GM18870 (cell line): ENCODE data around the gene RPL10.

Experiments
- ATAC-seq: cut with Tn5 transposase; IDR thresholded peaks from one replicate; pipeline ENCODE4 v1.9.1; 2021; ENCODE audit warnings: moderate library complexity; ENCODE audit not compliant: unreplicated experiment

The RPL10 gene

DNA sequence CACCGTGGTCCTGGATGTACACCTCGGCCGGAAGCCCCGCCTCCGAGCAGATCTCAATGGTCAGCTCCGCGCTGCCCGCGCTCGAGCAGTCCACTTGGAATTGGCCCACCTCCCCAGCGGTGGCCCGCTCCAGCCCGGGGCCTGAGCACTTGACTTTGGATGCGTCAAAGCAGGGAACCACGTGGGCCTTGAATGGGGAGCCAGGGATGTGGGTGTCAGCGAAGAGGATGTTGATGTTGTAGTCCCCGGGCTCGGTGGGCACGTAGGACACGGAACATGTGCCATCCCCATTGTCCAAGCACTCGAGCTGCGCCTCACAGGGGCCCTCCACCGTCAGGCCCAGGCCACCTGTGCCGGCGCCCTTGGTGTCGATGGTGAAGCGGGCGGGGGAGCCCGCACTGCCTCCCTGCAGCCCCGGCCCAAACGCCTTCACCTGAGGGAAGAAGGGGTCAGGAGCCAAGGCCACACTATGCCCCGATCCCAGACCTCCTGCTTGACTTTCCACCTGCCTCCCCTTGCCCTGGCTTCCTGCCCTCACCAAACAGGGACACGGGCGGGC lies 37.9 kb upstream of the RPL10 start:
- no peak for ATAC-seq

DNA sequence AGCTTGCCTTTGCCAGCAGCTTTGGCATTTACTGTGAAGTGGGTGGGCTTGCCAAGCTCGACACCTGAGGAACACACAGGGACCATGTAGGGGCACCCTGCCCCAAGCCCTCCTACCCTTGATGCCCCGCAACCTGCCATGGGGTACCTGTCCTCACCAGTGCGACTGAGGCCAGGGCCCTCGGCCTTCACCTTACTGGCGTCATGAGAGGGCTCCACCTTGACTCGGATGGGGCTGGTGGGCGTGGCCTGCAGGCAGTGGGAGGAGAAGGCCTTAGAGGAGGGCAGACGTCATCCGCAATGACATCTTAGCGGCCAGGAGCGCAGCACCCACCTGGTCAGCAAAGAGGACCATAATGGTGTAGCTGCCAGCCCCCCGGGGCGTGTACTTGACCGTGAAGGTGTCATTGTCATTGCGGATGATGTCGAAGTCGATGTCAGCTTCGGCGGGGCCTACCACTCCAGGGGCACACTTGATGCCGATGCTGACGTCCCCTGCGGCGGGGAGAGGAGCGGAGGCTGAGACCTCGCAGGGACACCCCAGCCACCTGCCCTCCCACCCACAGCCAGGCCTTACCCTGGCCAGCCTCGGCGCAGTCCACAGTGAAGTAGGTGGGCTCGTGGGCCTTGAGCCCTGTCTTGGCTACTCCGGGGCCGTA lies 36.0 kb upstream of the RPL10 start:
- no peak for ATAC-seq

DNA sequence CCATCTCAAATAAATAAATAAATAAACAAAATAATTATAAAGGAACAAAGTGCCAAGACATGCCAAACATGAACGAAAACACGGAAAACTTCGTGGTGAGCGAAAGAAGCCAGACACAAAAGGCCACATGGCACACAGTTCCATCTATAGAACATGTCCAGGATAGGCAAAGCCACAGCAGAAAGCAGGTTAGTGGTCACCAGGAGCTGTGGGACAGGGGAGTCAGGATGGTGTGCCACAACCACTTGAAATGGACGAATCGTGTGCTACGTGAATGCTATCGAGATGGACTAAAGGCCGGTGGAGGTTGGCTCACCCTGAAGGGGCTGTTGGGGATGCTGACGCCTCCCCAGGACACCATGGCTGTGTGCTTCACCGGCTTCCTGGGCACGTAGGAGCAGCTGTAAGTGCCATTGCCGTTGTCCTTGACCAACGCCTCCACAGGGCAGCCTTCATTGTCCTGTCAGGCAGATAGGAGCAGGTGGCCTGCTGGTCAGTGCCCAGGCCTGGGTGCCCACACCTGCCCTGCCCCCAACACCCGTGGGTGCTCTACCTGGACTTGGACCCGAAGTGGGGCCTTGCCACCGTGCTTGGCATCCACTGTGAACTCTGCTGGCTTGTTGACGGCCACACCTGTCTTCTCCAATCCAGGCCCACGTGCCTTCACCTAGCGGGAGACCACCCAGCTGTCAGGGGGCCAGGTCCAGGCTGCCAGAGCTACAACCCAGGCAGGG lies 34.3 kb upstream of the RPL10 start:
- no peak for ATAC-seq

DNA sequence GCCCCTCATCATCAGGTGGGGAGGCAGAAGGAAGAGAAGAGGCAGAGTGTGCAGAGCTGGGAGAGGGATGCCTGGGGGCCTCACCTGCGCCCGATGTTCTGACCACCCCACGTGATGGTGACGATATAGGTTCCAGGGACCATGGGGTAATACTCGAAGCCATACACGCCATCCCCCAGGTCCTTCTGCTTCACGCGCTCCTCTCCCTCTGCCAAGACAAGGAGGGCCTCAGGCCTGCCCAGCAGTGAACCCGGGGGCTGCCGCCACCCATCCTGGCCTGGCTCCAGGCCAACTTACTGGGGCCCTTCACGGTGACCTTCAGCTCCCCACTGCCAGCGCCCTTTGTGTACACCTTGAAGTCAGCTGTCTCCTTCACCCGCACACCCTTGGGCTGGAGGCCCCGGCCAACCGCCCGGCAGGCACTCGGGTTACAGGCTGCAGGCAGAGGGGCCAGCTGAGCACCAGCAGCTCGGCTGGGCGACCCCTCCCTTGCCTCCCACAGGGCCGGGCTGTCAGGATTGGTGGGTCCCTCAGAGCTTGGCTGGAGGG lies 33.1 kb upstream of the RPL10 start:
- no peak for ATAC-seq

DNA sequence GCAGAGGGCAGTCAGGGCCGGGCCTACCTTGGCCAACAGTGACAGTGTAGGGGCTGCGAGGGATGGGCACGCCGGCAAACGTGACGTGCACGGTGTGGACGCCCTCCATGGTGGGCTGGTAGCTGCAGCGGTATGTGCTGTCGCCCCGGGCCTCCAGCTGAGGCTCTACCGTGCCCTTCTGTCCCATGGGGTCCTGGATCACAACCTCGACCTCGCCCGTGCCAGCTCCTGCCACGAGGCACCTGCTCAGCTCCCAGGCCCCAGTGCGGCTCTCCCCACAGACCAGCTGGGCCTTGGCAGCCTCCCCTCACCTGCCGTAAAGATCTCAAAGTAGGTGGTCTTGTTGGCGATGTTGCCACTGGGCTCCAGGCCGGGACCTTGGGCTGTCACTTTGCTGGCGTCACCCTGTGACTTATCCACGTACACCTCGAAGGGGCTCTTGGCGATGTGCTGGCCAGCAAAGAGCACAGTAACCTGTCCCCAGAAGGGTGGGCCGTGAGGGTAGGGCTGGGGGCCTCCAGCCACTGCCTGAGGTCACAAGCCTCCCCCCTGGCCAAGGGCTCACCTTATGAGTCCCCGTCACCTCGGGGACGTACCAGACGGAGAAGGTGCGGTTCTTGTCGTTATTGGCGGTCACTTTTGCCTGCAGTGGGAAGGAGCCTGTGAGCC lies 32.0 kb upstream of the RPL10 start:
- no peak for ATAC-seq

DNA sequence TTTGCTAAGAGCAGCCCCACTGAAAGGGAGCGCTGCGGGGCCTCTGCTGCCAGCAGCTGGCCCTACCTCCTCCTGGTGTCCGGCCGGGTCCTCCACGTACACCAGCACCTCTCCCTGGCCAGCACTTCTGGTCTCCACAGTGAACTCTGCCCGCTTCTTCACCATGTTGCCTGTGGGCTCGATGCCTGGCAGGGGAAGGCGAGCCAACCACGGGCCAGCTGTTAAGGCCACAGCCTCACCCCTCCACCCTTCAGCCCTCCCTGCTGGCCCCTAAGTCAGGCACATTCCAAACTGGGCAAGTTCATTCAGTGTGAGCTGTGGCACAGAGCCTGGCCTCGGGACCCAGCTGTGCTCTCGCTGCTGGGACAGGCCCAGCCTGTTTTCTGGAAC lies 31.5 kb upstream of the RPL10 start:
- ATAC-seq: no peak

DNA sequence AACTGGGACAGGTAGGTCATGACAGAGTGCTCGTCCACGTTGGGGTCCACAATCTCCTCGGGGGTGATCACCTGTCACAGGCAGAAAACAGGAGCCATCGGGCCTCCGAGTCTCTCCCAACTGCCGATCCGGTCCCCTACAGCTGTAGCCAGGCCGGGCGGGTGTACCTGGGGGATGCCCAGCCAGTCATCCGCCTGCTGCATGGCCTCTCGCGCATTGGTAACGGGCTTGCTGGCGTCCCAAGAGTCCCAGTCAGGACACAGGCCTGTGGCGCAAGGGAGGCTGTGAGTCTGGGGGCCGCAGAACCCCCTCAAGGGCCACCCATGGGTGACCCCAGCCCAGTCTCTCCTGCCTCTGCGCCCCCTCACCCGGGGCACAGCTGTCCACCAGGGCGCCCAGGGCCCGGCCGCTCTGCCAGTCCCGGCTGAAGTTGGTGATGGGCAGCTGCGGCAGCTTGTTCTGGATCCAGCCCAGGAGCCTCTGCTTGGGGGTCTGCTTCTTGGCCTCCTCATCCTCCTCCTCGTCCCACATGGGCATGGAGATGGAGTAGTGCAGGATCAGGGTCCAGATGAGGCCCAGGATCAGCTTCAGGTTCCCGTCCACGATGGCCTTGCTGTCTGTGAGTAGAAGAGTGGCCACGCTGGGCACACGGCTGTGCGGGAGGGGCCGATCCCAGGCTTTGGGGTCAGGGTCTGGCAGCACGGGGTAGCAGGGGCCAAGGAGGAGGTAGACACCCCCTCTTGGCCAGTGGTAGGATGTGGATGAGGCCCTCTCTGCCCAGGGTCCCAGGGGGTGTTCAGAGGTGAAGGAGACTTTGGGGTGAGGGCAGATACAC lies 30.5 kb upstream of the RPL10 start:
- ATAC-seq: no peak

DNA sequence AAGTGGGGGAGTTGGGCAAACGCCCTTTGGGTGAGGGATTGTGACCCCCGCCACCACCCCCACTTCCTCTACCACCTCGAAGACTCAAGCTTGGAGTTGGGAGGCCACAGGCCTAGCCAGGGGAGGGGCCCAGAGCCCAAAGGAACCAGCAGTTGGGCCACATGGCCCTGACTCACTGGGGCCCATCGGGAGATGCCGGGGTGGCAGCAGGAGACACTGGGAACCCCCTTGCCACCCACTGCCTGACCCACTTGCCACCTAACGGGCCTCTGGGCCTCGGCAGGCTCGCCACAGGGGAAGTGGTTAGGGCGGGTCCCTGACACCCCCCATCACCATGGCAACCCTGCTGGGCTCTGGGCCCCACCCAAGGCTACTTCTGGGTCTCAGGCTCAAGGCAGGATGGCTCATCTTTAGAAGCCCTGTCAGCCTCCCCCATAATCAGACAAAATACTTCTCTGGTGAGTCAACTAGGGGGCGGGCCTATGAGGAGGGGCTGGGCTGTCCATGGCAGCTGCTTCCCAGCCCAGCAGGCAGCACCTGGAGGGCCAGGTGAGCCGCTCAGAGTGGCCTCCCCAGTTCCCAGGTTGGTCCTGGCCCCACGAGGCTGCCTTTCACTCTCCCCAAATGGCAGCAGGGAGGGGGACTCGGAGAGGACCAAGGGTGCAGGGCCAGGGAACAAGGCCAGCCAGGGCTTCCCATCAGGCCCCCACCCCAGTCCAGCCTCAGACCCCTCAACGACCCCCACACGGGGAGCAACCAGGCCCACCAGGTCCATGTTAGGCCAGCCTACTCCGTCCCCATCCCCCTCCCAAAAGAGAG lies 29.3 kb upstream of the RPL10 start:
- ATAC-seq: no peak

DNA sequence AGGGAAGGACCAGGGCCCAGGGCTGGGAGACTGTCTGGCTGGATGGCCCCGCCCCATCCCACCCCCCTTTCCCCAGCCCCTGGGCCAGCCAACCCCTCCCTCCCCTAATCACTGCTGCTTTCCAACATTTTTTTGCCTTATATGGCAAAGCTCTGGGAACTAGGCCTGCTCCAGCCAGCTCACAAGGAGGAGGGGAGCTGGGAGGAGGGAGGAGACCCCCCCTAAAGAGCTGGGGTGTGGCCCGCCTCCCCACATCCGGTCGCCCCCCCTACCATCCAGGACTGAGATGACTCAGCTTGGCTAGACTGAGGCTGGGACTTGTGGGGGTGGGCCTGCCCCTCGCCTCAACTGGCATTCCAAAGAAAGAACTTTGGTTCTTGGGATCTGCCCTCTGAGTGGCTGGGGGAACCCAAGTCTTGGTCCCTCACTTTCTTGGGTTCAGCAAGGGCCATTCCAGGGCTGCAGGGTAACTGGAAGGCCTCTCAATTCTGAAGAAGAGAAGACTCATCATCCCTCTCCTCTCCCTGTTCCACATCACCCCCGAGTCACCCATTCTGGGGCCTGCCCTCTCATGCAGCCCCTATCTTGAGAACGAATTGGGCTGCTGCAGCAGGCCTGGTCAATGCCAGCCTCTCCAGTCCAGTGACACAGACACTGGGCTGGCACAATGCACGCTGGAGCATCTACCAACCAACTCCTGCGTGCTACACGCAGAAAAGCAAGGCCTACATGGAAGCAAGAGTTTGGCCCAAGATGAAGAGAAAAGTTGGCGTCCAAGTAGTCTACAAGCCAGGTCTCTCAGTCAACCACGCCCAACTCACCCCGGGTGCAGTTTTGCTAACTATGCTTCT lies 28.5 kb upstream of the RPL10 start:
- ATAC-seq: no peak

DNA sequence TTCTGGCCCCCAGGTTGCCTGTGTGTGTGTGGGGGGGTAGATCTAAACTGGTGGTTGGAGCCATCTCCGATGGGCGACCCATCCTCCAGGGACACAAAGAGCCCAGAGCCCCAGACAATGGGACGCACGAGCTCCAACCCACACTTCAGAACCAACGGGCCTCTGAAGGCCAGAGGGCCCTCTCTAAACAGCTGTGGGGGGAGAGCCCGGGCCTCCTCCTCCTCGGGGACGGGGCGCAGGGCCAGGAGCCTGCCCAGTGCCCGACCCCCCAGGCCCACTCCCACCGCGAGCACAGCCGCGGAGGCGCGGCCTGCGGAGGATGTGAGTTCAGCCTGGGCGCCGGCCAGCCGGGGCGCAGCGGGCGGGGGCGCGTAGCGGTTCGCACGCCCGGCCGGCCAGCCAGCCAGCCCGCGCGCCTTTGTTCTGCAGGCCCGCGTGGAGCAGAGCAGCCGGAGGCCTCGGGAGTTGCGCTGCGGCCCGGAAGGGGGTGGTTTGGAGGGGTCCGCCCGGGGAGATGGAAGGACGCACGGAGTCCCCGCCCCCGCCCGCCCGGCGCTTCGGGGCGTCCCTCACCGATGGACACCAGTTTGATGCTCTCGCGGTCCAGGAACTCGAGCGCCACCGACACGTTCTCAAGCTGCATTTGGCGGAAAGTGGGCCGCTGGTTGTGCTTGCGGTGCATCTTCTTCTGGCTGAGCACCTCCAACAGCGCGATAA lies 27.7 kb upstream of the RPL10 start:
- no peak for ATAC-seq

DNA sequence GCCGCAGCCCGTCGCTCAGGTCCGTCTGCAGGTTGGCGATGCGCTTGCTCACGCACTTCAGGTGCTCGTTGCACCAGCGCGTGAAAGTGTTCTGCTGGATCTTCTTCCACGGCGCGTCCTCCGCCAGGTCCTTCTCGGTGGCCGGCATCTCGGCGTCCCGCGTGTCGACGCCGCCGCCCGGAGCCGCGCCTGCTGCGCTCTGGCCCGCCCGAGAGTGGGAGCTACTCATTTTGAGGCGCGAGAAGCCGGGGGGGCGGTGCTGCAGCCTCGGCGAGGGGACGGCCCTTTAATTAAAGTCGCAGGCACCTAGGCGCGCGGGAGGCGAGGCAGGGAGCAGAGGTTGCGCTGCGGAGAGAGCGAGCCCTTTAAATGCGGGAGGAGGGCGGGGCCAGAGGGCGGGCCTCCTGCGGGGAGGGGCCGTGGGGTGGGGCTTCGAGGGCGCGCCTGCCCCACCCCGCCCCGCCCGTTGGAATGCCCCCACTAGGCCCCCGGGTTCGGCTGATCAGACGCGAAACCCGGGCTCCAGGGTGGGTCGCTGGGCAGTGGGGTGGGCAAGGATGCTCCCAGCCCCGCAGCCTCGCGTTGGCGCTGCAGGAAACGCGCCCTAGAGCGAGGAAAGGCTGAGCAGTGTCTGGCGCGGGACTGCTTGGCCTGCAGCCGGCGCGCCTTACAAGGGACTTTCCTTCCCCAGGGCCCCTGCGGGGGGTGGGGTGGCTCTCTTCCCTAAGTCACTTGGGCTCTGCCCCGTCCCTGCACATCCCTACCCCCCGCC lies 27.0 kb upstream of the RPL10 start:
- no peak for ATAC-seq

DNA sequence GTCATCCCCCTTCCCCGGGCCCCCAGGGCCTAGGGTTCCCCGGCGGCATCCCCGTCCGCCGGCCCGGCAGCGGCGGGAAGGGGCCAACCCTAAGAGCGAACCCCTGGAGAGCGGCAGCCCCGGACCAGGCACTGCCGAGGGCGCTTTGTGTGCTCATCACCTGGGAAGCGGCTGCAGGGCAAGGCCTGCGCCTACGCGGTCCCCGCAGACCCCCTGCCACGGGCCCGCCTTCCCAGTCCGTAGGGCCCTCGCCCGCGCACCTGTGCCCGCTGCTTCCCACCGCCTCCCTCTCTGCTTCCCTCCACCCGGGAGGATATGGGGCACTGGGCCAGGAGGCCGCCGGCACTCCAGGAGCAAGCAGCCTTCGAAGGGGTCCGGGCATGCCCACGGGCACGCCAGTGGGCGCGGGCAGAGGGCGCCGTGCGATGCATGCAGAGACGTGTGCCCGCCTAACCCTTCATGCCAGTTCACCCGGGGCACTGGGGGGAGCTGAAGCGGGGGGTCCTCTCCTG lies 26.3 kb upstream of the RPL10 start:
- no peak for ATAC-seq

DNA sequence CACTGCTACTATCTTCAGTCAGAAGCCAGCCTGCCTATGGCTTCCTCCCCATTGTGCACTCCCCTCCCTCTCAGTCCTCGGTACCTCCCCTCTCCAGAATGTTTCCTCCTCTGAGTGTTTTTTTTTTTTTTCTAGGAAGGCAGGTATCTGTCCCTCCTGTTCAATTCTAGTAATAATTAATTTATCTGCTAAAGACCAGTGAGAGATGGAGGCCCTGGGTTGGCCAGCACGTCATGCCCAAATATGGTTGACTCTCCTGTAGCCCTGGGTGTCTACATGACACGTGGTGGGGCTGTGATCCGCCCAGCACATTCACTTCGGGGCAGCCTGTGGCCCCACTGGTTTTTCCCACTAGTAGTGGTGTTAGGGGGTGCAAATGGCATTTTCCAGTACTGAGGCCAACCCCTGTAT lies 25.6 kb upstream of the RPL10 start:
- no peak for ATAC-seq

DNA sequence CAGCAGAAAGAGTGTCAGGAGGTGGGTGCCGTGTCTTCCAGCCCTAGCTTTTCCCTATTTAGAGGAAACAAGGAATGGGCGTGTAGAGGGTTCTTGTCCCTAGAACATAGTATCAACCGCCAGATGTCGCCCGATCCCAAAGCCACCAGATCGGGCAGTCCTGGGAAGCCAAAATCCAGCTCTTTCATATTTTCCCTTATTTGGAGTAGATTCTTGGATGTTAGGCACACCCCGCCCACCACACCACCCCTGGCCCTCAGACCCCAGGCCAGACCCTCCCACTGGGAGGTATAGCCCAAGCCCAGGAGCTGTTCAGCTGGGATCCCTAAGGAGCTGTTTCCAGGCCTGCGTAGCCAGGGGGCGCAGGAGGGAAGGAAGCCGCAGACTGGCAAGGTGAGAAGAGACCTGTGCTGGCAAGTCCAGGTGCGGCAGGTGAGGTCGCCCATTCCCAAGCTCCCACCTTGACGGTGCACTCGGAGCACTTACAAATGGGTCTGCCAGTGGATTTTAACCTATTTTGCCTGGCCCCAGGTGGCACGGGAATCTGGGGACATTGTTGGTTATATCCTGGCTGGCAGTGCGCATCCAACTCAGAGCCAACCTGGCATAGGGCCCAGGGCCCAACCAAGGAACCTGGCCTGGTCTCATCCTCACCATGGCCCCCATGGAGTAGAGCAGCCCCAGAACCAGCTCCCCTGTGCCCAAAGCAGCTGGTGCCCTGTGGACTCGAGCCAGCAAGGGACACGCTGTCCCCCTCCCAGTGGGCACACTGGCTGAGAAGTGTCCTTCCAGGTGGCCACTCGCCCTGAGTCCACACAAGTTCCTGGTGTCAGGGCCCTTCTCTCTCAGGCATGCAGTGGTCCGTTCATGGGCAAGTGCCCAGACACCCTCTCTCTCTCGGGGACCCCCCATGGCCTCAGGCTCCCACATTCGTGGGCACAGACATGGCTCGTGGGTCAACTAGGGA lies 24.6 kb upstream of the RPL10 start:
- no peak for ATAC-seq

DNA sequence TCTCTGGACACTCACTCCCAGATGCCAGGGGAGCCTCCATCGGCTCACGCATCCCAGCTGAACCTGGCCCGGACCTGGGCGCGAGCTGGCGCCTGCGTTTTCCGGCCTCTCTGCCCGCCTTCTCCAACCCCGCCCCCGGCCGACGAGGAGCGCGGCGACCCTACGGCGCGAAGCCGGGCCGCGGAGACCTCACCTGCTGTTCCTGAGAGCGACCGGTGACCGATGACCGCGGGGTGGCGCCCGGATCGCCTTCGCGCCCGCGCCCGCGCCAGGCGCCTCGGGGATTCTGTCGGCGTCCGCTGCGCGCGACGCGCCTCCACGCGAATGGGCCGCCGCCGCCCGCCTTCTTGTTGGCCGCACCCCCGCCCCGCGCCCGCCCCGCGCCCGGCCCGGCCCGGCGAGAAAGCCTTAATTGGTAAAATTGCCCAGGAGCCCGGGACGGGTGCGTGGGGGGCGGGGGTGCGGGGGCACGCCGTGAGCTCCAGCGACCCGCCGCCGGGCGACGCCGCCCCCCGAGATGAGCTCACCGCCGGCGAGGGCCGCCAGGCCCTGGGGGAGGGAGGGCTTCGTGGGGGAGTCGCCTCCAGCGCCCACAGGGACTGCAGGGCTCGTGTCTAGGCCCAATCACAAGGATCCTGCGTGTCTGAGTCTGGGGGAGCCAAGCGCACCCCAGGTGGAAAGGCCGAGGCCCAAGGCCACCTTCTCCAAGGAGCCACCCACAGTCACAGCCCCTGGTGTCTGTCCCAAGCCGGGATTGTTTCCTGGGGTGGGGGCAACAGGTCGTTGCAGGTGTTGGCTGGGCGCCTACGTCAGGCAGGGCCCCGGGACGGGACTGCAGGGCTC lies 23.6 kb upstream of the RPL10 start, which contains the start of gene FLNA:
Gene FLNA (minus strand): TSS at position 322 of the 843 bp plus-strand sequence. CDS start 3,389 bp downstream, outside the sequence.
- no peak for ATAC-seq
